Spleen (tissue), 7 donors: ENCODE data around the gene THRSP.
"Not testable (repeated sequence)": the region's sequence is repeated elsewhere in the genome, so short reads cannot be mapped to it uniquely, and the experiment has no call there.

ENCODE experiments used
- CTCF ChIP-seq, 11 experiments: fragments of 200-600 bp in 7 of 11; fragments of 450-650 bp in 4 of 11; sonication (generic) in 4 of 11; IDR thresholded peaks in 8 of 11; conservative IDR thresholded peaks in 3 of 11; 1 replicate in 7 of 11; 2 replicates in 4 of 11; pipeline versions ENCODE4 v1.4.0 to v1.8.0; 2016 to 2021; ENCODE audit warnings: antibody characterized with exemption in 11 of 11, inconsistent platforms in 4 of 11, mild to moderate bottlenecking in 1 of 11
- POLR2A ChIP-seq, 3 donors: fragments of 450-650 bp; IDR thresholded peaks; one replicate each; pipeline ENCODE4 v1.5.1; 2017; ENCODE audit warnings: antibody characterized with exemption in 3 of 3, mild to moderate bottlenecking in 1 of 3
- POLR2AphosphoS5 ChIP-seq, 3 donors: sonication (generic); formaldehyde crosslinking; IDR thresholded peaks; one replicate each; pipeline ENCODE4 v1.5.1; 2017; ENCODE audit warnings: antibody characterized with exemption in 3 of 3
- donor health status: DM: no; HTN: no; CAD: no; lungs with moderate emphysema.
- donor health status: DM: no; HTN: no; CAD: no.
- donor health status: DM: no; HTN: no; CAD: no.

- TF ChIP-seq CTCF (IDR thresholded peaks at IDR 0.05 in 8 of 11, conservative IDR thresholded peaks at IDR 0.05 in 3 of 11); POLR2AphosphoS5 (IDR thresholded peaks at IDR 0.05); POLR2A (IDR thresholded peaks at IDR 0.05): not testable (repeated sequence)
These were observed 22.3 kb upstream of the THRSP start for GRCh38 chr11:78041380-78041719.
